Mucosa of stomach (tissue), 1 donor: ENCODE data around the gene KIFC3.
"Not testable (repeated sequence)": the region's sequence is repeated elsewhere in the genome, so short reads cannot be mapped to it uniquely, and the experiment has no call there.

ENCODE experiments used
- H3K27me3 ChIP-seq: one replicate; pipeline ENCODE4 v1.7.0; 2013; ENCODE audit warnings: mild to moderate bottlenecking, low read length; ENCODE audit not compliant: control insufficient read depth, insufficient read depth
- H3K36me3 ChIP-seq: one replicate; pipeline ENCODE4 v1.7.0; 2013; ENCODE audit warnings: low read length; ENCODE audit not compliant: control insufficient read depth, insufficient read depth
- H3K4me1 ChIP-seq: one replicate; pipeline ENCODE4 v1.7.0; 2013; ENCODE audit warnings: mild to moderate bottlenecking, low read length; ENCODE audit not compliant: control insufficient read depth, insufficient read depth
- H3K4me3 ChIP-seq: one replicate; pipeline ENCODE4 v1.7.0; 2013; ENCODE audit warnings: low read length
- H3K9ac ChIP-seq: one replicate; pipeline ENCODE4 v1.7.0; 2013; ENCODE audit warnings: mild to moderate bottlenecking, low read length, moderate library complexity
- H3K9me3 ChIP-seq: one replicate; pipeline ENCODE4 v1.7.0; 2013; ENCODE audit warnings: mild to moderate bottlenecking, low read length, moderate library complexity; ENCODE audit not compliant: control insufficient read depth
- donor health status: Pancreatic carcinoma.

Gene KIFC3

GRCh38 chr16:57730771-57731730 is 71.2 kb downstream of the KIFC3 start:
- Histone ChIP-seq H3K9me3 (no peaks in the 10 kb centered on the region), H3K4me3 (no peak overlapping the region), H3K27me3 (no peaks in the 10 kb centered on the region), H3K4me1 (peaks cover 6% of the 10 kb centered on the region), H3K9ac (no peak overlapping the region), H3K36me3 (no peaks in the 10 kb centered on the region)

- H3K27me3 ChIP-seq, H3K9ac ChIP-seq, H3K4me1 ChIP-seq, H3K4me3 ChIP-seq, H3K36me3 ChIP-seq, H3K9me3 ChIP-seq: not testable (repeated sequence)
Measured at GRCh38 chr16:57729852-57730251, 72.4 kb downstream of the KIFC3 start.

GRCh38 chr16:57729182-57729484 is 73.2 kb downstream of the KIFC3 start:
- Histone ChIP-seq H3K9me3 (no peaks in the 10 kb centered on the region), H3K36me3 (no peaks in the 10 kb centered on the region), H3K9ac (no peak overlapping the region), H3K27me3 (no peaks in the 10 kb centered on the region), H3K4me1 (no peaks in the 10 kb centered on the region), H3K4me3 (no peak overlapping the region)

DNA sequence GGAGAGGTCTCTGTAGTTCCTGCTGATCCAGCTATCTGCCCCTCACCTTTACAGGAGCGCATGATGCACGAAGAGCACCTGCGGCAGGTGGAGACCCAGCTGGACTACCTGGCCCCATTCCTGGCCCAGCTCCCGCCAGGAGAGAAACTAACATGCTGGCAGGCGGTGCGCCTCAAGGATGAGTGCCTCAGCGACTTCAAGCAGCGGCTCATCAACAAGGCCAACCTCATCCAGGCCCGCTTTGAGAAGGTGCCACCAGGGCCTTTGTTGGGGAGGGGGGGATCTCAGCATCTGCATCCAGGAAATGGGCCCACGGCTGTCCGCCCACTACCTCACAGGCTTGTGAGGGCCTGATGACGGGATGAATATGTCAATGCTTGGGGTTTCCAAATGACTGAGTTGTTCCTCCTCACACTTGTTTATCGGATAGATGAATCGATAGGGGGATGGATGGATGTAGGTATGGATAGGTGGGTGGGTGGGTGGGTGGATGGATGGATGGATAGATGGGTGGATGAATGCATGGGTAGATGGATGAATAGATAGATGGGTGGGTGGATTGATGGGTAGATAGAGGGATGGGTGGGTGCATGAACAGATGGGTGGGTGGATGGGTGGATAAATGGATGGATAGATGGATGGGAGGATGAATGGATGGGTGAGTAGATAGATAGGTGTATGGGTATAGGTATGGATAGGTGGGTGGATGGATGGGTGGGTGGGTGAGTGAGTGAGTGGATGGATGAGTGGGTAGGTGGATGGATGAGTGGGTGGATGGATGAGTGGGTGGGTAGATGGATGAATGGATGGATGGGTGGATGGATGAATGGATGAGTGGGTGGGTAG is 73.7 kb downstream of the KIFC3 start:
- no peak overlapping the region for H3K9ac ChIP-seq
- H3K4me1 ChIP-seq = no peaks in the 10 kb centered on the region
- H3K4me3 ChIP-seq = no peak overlapping the region
- no peaks in the 10 kb centered on the region for H3K9me3 ChIP-seq
- no peaks in the 10 kb centered on the region for H3K27me3 ChIP-seq
- no peaks in the 10 kb centered on the region for H3K36me3 ChIP-seq

DNA sequence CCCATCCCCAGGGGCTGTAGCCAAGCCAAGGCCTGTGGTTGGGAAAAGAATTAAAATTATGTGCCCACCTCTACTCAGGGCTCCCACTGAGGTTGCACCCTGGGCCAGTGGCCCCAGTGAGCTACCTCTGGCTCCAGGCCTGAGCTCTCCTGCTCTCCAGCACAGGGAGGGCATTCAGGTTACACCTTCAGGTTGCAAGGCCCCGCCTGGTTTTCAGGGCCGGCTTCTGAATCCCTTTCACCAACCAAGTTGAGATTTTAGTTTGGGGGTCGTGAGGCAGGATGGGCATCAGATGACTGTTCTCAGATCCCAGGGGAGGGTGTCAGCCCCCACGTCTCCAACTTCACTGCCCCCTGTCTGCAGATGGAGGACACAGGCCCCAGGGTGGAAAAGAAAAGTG is 74.7 kb downstream of the KIFC3 start:
- Histone ChIP-seq H3K9me3 (no peaks in the 10 kb centered on the region), H3K36me3 (no peaks in the 10 kb centered on the region), H3K27me3 (no peaks in the 10 kb centered on the region), H3K9ac (no peak overlapping the region), H3K4me3 (no peak overlapping the region), H3K4me1 (no peaks in the 10 kb centered on the region)

DNA sequence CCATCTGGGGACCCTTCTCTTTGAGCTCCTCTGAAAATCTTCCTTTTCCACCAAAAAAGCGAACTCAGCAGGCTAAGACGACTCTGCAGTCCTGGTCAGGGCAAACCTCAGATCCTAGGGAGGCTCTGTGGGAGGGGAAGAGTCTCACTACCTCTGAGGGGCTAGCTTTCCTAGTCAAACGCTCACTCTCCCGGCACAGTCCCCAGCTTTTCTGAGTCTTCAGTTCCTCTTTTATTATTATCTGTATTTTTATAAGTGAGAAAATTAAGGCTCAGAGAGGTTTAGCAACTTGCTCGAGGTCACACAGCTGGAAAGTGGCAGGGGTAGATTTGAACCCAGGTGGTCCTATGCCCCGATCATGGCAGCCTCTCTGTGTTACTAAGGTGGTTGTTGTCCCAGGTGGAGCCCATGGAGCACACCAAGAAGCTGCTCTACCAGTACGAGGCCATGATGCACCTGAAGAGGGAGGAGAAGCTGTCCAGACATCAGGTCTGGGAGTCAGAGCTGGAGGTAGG is 75.8 kb downstream of the KIFC3 start:
- Histone ChIP-seq H3K9me3 (no peaks in the 10 kb centered on the region), H3K9ac (no peak overlapping the region), H3K27me3 (no peaks in the 10 kb centered on the region), H3K36me3 (no peaks in the 10 kb centered on the region), H3K4me1 (no peaks in the 10 kb centered on the region), H3K4me3 (no peak overlapping the region)

DNA sequence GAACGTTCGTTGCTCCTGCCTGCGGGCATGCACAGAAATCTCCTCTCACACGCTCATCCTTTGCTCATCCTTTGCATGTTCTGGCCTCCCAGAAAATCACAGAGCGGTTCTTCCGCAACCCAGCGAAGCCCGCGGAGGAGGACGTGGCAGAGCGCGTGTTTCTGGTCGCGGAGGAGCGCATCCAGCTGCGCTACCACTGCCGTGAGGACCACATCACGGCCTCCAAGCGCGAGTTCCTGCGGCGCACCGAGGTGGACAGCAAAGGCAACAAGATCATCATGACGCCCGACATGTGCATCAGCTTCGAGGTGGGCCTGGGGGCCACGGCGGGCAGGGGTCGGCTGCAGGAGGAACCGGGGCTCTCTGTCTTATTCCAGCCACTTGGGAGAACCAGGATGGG is 76.3 kb downstream of the KIFC3 start:
- no peak overlapping the region for H3K9ac ChIP-seq
- no peaks in the 10 kb centered on the region for H3K36me3 ChIP-seq
- no peaks in the 10 kb centered on the region for H3K9me3 ChIP-seq
- H3K27me3 ChIP-seq = no peaks in the 10 kb centered on the region
- no peak overlapping the region for H3K4me3 ChIP-seq
- H3K4me1 ChIP-seq = no peaks in the 10 kb centered on the region

DNA sequence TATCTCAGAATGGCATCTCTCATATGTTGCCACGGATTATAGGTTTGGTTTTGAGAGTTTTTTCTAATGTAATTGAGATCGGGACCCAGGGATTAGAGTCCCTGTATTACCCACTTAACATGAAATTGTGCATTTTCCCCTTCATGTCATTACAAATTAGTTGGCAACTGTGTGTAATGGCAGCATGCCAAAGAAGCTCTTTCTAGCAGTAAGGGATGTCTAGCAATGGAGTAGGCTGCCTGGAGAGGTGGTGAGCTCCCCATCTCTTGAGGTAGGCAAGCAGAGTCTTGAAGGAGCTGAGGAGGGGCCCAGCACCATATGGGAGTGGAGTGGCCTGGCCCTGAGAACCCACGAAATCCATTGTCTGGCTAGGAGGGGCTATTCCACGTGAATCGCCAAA is 76.7 kb downstream of the KIFC3 start:
- no peaks in the 10 kb centered on the region for H3K36me3 ChIP-seq
- H3K9me3 ChIP-seq = no peaks in the 10 kb centered on the region
- H3K9ac ChIP-seq = no peak overlapping the region
- H3K27me3 ChIP-seq = no peaks in the 10 kb centered on the region
- no peak overlapping the region for H3K4me3 ChIP-seq
- no peaks in the 10 kb centered on the region for H3K4me1 ChIP-seq

DNA sequence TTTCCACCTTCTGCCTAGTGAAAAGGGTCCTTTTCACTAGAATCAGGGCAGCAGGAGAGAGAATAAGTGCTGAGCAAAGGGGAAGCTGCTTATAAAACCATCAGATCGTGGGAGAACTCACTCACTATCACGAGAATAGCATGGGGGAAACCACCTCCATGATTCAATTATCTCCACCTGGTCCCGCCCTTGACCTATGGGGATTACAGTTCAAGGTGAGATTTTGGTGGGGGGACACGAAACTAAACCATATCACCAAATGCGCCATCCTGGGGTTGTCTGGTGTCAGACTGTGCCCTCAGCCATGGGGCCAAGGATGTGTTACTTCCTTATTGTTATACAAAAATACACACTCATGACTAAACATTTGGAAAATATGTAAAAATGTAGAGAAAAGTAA is 77.1 kb downstream of the KIFC3 start:
- Histone ChIP-seq H3K9ac (no peak overlapping the region), H3K4me3 (no peak overlapping the region), H3K36me3 (no peaks in the 10 kb centered on the region), H3K27me3 (no peaks in the 10 kb centered on the region), H3K4me1 (no peaks in the 10 kb centered on the region), H3K9me3 (no peaks in the 10 kb centered on the region)

GRCh38 chr16:57724531-57724930 is 77.8 kb downstream of the KIFC3 start:
- H3K27me3 ChIP-seq = no peaks in the 10 kb centered on the region
- H3K4me3 ChIP-seq = no peak overlapping the region
- no peaks in the 10 kb centered on the region for H3K36me3 ChIP-seq
- H3K4me1 ChIP-seq = no peaks in the 10 kb centered on the region
- H3K9me3 ChIP-seq = no peaks in the 10 kb centered on the region
- no peak overlapping the region for H3K9ac ChIP-seq

DNA sequence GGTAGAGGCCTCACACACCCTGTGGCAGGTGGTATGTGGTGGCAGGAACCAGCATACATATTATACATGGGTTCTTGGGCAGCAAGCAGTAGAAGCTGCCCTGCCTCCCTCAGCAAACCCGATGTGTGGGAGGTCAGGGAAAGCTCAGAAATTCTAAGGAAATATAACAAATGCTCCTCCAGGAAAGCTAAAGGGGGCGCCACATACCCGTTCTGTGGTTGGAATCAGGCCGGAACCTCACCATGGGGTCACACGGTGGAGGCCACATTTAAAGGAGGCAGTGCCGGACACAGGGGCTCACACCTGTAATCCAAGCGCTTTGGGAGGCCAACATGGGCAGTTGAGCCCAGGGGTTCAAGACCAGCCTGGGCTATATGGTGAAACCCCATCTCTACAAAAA is 79.1 kb downstream of the KIFC3 start:
- no peak overlapping the region for H3K9ac ChIP-seq
- H3K9me3 ChIP-seq = no peaks in the 10 kb centered on the region
- H3K27me3 ChIP-seq = no peaks in the 10 kb centered on the region
- no peaks in the 10 kb centered on the region for H3K4me1 ChIP-seq
- no peaks in the 10 kb centered on the region for H3K36me3 ChIP-seq
- H3K4me3 ChIP-seq = no peak overlapping the region

- H3K4me3 ChIP-seq = no peak overlapping the region
- H3K9me3 ChIP-seq = no peaks in the 10 kb centered on the region
- no peaks in the 10 kb centered on the region for H3K4me1 ChIP-seq
- H3K36me3 ChIP-seq = no peaks in the 10 kb centered on the region
- no peaks in the 10 kb centered on the region for H3K27me3 ChIP-seq
- no peak overlapping the region for H3K9ac ChIP-seq
Measured at GRCh38 chr16:57722651-57723050, 79.6 kb downstream of the KIFC3 start.
